ENCODE data around the gene WASHC1.
"Not testable (repeated sequence)": the region's sequence is repeated elsewhere in the genome, so short reads cannot be mapped to it uniquely, and the experiment has no call there.

The WASHC1 gene

GRCh38 chr9:29356-29755, at the start of gene WASHC1:
Gene WASHC1, minus strand, starts transcription at chr9:29456. Its CDS starts 4,457 bp downstream, at chr9:24999.
- DNase-seq (ENCODE audit: low spot score), result not testable (repeated sequence)

GRCh38 chr9:78333-78732, 49.1 kb upstream of the WASHC1 start:
- not testable (repeated sequence) for DNase-seq (ENCODE audit: low spot score)

GRCh38 chr9:76389-76788, 47.1 kb upstream of the WASHC1 start:
- not testable (repeated sequence) for DNase-seq (ENCODE audit: low spot score)

- DNase-seq (ENCODE audit: low spot score), result not testable (repeated sequence)
Measured at GRCh38 chr9:73900-74525, 44.8 kb upstream of the WASHC1 start.

GRCh38 chr9:73076-73899, 44.0 kb upstream of the WASHC1 start:
- not testable (repeated sequence) for DNase-seq (ENCODE audit: low spot score)

GRCh38 chr9:63031-63629, 33.9 kb upstream of the WASHC1 start:
- peak; percentile 73 for DNase-seq (ENCODE audit: low spot score)

GRCh38 chr9:52678-53077, 23.4 kb upstream of the WASHC1 start:
- DNase-seq (ENCODE audit: low spot score), result not testable (repeated sequence)

- DNase-seq (ENCODE audit: low spot score), result not testable (repeated sequence)
Measured at GRCh38 chr9:48190-48842, 19.1 kb upstream of the WASHC1 start.

- DNase-seq (ENCODE audit: low spot score), result not testable (repeated sequence)
Measured at GRCh38 chr9:46639-47271, 17.5 kb upstream of the WASHC1 start.

GRCh38 chr9:46164-46563, 16.9 kb upstream of the WASHC1 start:
- DNase-seq (ENCODE audit: low spot score), result not testable (repeated sequence)

- not testable (repeated sequence) for DNase-seq (ENCODE audit: low spot score)
Measured at GRCh38 chr9:45180-45878, 16.1 kb upstream of the WASHC1 start.

GRCh38 chr9:44416-44815, 15.2 kb upstream of the WASHC1 start:
- DNase-seq (ENCODE audit: low spot score), result not testable (repeated sequence)

GRCh38 chr9:43636-44035, 14.4 kb upstream of the WASHC1 start:
- DNase-seq (ENCODE audit: low spot score), result not testable (repeated sequence)

GRCh38 chr9:43116-43515, 13.9 kb upstream of the WASHC1 start:
- not testable (repeated sequence) for DNase-seq (ENCODE audit: low spot score)

GRCh38 chr9:41819-42218, 12.6 kb upstream of the WASHC1 start:
- not testable (repeated sequence) for DNase-seq (ENCODE audit: low spot score)

- not testable (repeated sequence) for DNase-seq (ENCODE audit: low spot score)
Measured at GRCh38 chr9:41261-41676, 12.0 kb upstream of the WASHC1 start.

- not testable (repeated sequence) for DNase-seq (ENCODE audit: low spot score)
Measured at GRCh38 chr9:32308-32707, 3.1 kb upstream of the WASHC1 start.

GRCh38 chr9:28775-29174, 481 bp downstream of the WASHC1 start:
- not testable (repeated sequence) for DNase-seq (ENCODE audit: low spot score)

GRCh38 chr9:21621-22020, 7.6 kb downstream of the WASHC1 start:
- not testable (repeated sequence) for DNase-seq (ENCODE audit: low spot score)

- DNase-seq (ENCODE audit: low spot score), result not testable (repeated sequence)
Measured at GRCh38 chr9:16875-17274, 12.4 kb downstream of the WASHC1 start.

All from CD4-positive, alpha-beta T cell treated with Interleukin-2 at 100 ng/mL for 4 hours (primary cell).